ENCODE data around the gene STYX. TPM values are rescaled to one million over a fixed set of nuclear protein-coding genes. Genes with fewer than 3 reads are reported as not detected.
"Not testable (repeated sequence)": the region's sequence is repeated elsewhere in the genome, so short reads cannot be mapped to it uniquely, and the experiment has no call there.

The STYX gene
- polyA plus RNA-seq, 1 of the 3 experiments (the other 2 are of a cell fraction), result 3.5 TPM

DNA sequence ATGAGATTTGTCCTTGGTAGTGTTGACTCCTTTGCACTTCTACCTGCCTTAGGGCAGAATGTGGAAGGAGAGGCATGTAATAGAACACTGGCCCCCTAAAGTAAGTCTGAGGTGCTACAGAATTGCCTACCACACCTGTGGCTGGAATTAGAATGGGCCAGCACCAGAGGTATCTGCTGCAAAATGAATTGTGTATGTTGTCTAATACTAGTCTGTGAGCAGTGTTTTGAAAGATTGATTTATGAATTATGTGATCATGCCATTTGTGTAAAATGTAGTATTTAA, 5.7 kb upstream of the STYX start:
- Histone ChIP-seq H3K4me3 (ENCODE audit: low read depth in 2 of 2, low read length in 1 of 2) (no peak overlapping the region), H4K20me1 (ENCODE audit: insufficient read depth) (no peaks in the 10 kb centered on the region), H3K9ac (no peak overlapping the region), H2AFZ (ENCODE audit: low read depth) (no peak overlapping the region), H3K27me3 (ENCODE audit: insufficient read depth) (no peaks in the 10 kb centered on the region), H3K4me2 (no peak overlapping the region), H3F3A (replicated peaks; ENCODE audit: insufficient read depth) (peaks cover 58% of the 10 kb centered on the region), H3K4me1 (ENCODE audit: control insufficient read depth in 1 of 2, insufficient read depth in 2 of 2, low read depth in 1 of 2, low read length in 1 of 2) (no peaks in the 10 kb centered on the region), H3K27ac (ENCODE audit: low read depth in 2 of 2, low read length in 1 of 2) (no peak overlapping the region), H3K9me3 (no peaks in the 10 kb centered on the region), H3K36me3 (replicated peaks in 1 of 2; ENCODE audit: control insufficient read depth in 1 of 2, insufficient read depth in 2 of 2, low read length in 1 of 2) (peaks cover 84 to 89% of the 10 kb centered on the region in 2 experiments), H3K79me2 (ENCODE audit: insufficient read depth) (peaks cover 11% of the 10 kb centered on the region), H3K9me2 (no peaks in the 10 kb centered on the region)
- TF ChIP-seq ELF1 (IDR thresholded peaks at IDR 0.05), result no peak
- TF ChIP-seq FOXM1 (IDR thresholded peaks at IDR 0.05; ENCODE audit: low read depth), result no peak
- no peak for TF ChIP-seq MEF2A (IDR thresholded peaks at IDR 0.05; ENCODE audit: borderline replicate concordance, low read depth)
- TF ChIP-seq USF1 (IDR thresholded peaks at IDR 0.05; ENCODE audit: borderline replicate concordance, low read depth), result no peak
- TF ChIP-seq CTCF (IDR thresholded peaks at IDR 0.05), result no peak
- TF ChIP-seq POLR2AphosphoS5 (IDR thresholded peaks at IDR 0.05; ENCODE audit: low read depth, low read length), result no peak
- ChIA-PET CTCF (interaction anchor here (0.7 kb wide), 1 partner anchor 581 kb away, joined by 3 read pairs; no protein-coding TSS in a partner anchor), POLR2A (no interaction called here)
- no peak for DNase-seq

GRCh38 chr14:52727509-52727908, 2.5 kb upstream of the STYX start:
- H3K9me2 ChIP-seq; H3K27me3 ChIP-seq (ENCODE audit: insufficient read depth); H3K9ac ChIP-seq; DNase-seq; H3K9me3 ChIP-seq; H2AFZ ChIP-seq (ENCODE audit: low read depth); H3K4me1 ChIP-seq (ENCODE audit: control insufficient read depth in 1 of 2, insufficient read depth in 2 of 2, low read depth in 1 of 2, low read length in 1 of 2); H3K27ac ChIP-seq (ENCODE audit: low read depth in 2 of 2, low read length in 1 of 2); H4K20me1 ChIP-seq (ENCODE audit: insufficient read depth); H3K4me2 ChIP-seq; H3K4me3 ChIP-seq (ENCODE audit: low read depth in 2 of 2, low read length in 1 of 2); POLR2A ChIA-PET: not testable (repeated sequence)
- H3K36me3 ChIP-seq (replicated peaks in 1 of 2; ENCODE audit: control insufficient read depth in 1 of 2, insufficient read depth in 2 of 2, low read length in 1 of 2), result peaks cover 54 to 62% of the 10 kb centered on the region in 2 experiments
- peaks cover 28% of the 10 kb centered on the region for H3K79me2 ChIP-seq (ENCODE audit: insufficient read depth)
- 92% methylated on average over 2 of the region's 2 CpGs for WGBS (ENCODE audit: low lambda C conversion rate)
- CTCF ChIA-PET, result interaction anchor here (1.5 kb wide), 1 partner anchor 16 kb away, joined by 3 read pairs; no protein-coding TSS in a partner anchor
- H3F3A ChIP-seq (replicated peaks; ENCODE audit: insufficient read depth), result peaks cover 53% of the 10 kb centered on the region

- not testable (repeated sequence) for H4K20me1 ChIP-seq (ENCODE audit: insufficient read depth); H3K27me3 ChIP-seq (ENCODE audit: insufficient read depth); H3K9me2 ChIP-seq; H3K4me2 ChIP-seq; DNase-seq; H3K9ac ChIP-seq; H3K4me3 ChIP-seq (ENCODE audit: low read depth in 2 of 2, low read length in 1 of 2); H3K4me1 ChIP-seq (ENCODE audit: control insufficient read depth in 1 of 2, insufficient read depth in 2 of 2, low read depth in 1 of 2, low read length in 1 of 2); H3K9me3 ChIP-seq
- H3F3A ChIP-seq (replicated peaks; ENCODE audit: insufficient read depth), result peaks cover 47% of the 10 kb centered on the region
- WGBS (ENCODE audit: low lambda C conversion rate), result 96% methylated on average over 15 of the region's 15 CpGs
- CTCF ChIA-PET, result interaction anchor here (1.5 kb wide), 1 partner anchor 18 kb away, joined by 3 read pairs; no protein-coding TSS in a partner anchor
- peaks cover 40% of the 10 kb centered on the region for H3K79me2 ChIP-seq (ENCODE audit: insufficient read depth)
- H3K36me3 ChIP-seq (replicated peaks in 1 of 2; ENCODE audit: control insufficient read depth in 1 of 2, insufficient read depth in 2 of 2, low read length in 1 of 2), result peaks cover 39 to 48% of the 10 kb centered on the region in 2 experiments
- POLR2A ChIA-PET, result interaction anchor here (1.0 kb wide), 1 partner anchor 62 kb away, joined by 3 read pairs; the partner anchor contains the start of gene GNPNAT1
- 0 out of 2 replicates have a peak overlapping the region, but pooled peaks have one; percentile 86 for H2AFZ ChIP-seq (ENCODE audit: low read depth)
- peak overlapping the region in 1 of 2 experiments; percentile 59; a peak in 1 of 4 replicates for H3K27ac ChIP-seq (ENCODE audit: low read depth in 2 of 2, low read length in 1 of 2)
These were observed 931 bp upstream of the STYX start for GRCh38 chr14:52729035-52729434.

Data from SK-N-SH (cell line).